Urothelium cell line (cell line): ENCODE measurements around the gene GRM1.

Source experiments
- DNase-seq: peaks from one replicate; pipeline ENCODE4 v3.0.0; 2011; ENCODE audit warnings: low spot score, mixed read lengths
- FAIRE-seq: peaks from 2 replicates; lab custom pipeline; 2011; peaks lifted over from hg19 to GRCh38; lab: Jason Lieb, UNC

GRM1 gene

DNA sequence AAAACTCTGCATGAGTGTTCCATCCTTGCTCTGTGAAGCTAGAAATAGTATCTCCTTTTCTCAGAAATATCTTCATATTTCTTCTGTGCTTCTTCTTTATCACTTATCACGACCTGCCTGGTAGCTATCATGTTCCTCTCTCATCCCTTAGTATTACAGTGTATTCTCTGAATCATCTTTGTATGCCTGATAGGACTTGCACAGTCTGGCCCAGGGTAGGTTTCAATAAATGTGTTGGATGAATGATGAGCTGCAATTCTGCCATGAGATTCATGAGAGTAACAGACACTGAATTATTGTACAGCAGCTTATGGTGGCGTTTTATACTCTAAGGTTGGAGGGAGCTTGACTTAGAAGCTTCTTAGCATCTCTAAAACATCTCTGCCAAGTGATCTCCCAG lies 66.6 kb downstream of the GRM1 start:
- no peak for FAIRE-seq
- no peak for DNase-seq

DNA sequence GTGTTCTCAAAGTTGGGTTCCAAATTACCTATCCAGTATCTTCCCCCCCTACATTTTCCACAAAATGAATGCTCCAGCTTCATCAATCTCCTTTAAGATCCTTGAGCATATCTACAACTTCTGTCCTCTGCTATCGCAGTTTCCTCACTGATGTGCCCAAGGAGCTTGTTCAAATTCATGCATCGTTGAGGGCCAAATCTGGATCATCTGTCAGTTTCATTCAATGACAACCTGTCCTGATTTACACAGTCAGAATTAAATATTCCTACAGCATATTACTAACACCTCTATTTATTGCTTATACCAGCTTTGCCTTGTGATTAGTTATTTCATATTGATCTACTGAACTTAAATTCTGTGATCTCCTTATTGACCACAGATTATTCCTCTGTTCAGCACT lies 68.7 kb downstream of the GRM1 start:
- FAIRE-seq: no peak

DNA sequence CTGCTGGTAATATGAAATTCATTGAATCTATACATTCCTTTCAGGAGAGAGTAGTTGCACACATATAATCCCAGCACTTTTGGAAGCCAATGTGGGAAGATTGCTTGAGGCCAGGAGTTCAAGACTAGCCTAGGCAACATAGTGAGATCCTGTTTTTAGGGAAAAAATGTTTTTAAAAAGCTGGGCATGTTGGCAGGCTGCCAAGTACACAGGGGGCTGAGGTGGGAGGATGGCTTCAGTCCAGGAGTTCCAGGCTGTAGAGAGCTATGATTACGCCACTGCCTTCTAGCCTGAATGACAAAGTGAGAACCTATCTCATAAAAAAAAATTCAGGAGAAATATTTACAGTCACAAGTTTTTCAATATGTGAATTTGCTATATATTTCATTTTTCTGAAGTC lies 71.9 kb downstream of the GRM1 start:
- no peak for DNase-seq
- no peak for FAIRE-seq

More for the DNA sequence above, 68.7 kb downstream of the GRM1 start:
- DNase-seq: no peak

DNA sequence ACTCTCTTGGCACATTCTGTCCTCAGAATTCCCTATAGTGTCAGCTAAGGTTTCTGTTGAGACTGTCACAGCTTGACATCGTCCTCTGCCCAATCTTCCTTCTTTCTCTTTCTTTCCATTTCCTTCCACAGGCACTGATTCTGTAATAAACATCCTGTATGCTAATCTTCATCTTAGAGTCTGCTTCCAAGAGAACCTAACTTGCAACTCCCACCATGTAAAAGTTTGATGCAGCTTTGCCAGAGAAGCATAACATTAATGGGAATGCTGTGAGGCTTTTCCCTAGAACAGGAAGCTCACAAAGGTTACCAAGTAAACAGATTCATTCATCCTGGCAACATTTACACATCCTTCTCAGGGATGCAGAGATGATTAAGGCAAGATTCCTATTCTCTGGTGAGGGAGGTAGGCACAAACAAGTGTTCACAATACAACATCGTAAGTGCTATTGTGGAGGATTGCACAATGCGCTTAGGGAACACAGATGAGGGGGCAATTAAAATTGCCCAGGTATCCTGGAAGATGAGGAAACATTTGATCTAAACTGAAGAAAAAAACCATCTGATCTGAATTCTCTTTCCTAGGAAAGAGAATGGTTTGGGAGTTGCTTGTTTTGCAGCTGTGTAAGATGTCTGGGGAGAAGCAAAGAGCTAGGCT lies 74.7 kb downstream of the GRM1 start:
- no peak for FAIRE-seq
- DNase-seq: no peak

DNA sequence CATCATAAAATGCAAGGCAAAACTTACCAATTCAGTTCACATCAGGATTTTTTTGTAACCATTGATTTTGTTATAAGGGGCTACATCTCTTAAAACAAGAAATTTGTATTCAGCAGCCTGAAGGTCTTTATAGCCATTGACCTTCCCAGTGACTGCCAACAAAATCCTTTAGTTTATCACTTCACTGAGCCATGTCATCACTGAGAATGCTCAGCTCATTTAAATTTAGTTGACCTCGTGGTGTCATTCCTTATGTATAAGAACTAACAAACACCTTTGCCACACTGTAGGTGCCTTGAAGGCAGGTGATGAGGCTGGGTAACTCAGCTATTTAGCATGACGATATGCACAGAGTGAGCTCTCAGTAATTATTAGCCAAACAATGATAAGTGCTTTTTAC lies 77.7 kb downstream of the GRM1 start:
- FAIRE-seq (no peak), DNase-seq (no peak)

DNA sequence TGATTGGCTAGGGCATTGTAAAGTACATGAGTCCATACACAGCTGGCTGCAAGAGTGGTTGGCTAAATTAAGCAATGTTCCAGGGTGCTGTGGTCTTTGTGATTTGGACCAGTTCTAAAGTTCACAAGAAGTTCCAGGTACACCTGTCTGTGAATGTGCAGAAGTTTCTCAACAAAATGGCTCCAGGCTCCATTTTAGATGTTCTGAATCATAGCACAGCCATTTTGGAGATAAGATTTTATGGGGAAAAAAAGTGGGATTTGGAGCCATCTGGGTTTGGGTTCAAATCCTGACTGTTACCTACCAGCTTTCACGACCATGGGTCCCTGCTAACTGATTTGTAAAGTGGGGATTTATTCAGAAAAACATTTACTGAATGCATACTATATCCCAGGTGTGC lies 82.1 kb downstream of the GRM1 start:
- DNase-seq: no peak
- no peak for FAIRE-seq

DNA sequence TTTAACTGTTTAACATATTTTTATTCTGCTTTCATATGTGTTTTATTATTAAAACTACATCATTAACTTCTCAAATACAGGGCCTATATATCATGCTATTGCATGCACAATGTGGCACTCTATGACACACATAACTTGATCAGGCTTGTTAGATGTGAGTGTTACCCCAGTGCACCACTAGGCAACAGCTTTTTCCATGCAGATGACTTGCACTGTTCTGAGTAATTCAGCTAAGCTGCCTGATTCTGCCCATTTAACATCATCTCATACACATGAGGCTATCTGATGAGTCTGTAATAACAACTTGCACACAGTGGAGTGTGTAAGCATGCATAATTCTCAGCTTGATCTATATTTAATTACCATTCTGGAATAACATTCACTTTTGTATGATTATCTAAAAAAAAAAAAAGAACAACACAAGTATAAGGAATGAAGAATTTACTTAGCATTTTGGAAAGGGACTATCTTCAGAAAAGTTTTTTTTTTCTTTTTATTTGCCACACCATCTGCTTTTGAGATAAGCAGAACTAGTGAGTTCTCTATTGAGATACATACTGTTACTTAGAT lies 83.1 kb downstream of the GRM1 start:
- FAIRE-seq (no peak), DNase-seq (no peak)

DNA sequence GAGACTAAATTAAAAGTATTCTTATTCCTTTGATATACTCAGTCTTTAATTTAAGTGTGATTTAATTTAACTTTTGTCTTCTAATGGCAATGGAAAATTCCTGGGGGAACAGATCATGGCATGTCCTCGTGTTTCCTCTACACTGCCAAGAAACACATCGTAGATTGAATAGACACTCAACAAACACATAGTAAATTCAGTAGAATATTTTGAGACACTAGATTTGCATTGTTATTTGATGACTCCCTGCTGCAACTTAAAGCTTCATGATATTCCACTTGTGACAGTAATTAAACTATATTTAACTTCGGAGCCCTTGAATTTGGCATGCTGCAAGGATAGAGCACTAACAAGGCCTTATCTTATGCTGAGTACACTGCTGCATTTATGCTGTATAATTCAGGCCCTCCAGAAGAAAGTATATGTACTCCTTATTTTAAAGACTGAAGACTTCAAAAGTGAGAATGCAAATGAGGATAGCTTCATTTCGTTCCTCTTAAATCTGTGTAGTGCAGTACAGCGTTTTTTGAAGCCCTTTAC lies 84.3 kb downstream of the GRM1 start:
- FAIRE-seq: no peak
- DNase-seq: no peak

DNA sequence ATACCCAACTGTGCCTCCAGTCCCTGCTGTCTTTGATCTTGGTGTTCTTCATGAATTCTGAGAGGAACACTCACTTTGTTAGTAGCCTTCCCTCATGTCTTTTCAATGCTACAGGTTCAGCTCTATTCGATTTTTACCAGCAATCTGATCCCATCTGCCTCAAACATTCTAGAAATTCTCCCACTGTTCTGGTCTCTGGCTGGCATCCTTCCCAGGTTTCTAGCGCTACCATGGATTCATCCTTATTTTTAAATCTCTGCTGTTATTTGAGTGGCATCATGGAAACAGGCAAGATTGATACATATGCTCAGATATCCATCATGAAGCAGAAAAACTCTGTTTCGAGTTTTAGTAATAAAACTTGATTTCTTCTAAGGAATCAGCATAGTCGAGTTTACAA lies 94.8 kb downstream of the GRM1 start:
- no peak for DNase-seq
- no peak for FAIRE-seq

DNA sequence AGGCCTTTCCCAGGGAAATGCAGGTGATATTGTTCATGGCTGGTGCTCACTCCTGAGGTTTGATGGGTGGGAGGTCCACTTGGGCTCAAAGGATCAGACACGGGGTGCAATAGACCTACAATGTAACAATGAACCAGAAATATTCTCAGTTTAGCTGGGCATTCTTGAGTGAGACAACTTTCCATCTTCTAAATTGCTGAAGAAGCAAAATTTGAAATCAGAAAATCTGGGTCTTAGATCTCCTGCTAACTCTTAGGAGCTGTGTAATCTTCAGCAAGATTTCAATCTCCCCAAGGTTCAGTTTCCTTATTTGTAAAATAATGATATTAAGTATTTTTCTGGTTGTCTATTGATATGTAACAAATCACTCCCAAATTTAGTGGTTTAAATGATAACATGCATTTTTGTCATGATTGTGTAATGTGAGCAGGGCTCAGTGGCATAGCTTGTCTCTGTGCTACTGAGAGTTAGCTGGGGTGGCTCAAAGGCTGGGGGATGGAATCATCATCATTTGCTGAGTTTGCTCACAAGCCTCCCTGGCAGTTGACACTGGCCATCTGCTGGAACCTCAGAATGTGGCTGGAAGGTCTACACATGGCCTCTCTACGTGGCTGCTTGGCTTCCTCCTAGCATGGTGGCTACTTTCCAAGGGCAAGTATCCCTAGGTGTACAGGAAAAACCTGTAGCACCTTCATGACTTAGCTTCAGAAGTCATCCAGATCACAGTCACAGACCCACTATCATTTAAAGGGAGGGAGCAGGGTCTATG lies 98.8 kb downstream of the GRM1 start:
- no peak for FAIRE-seq
- no peak for DNase-seq

DNA sequence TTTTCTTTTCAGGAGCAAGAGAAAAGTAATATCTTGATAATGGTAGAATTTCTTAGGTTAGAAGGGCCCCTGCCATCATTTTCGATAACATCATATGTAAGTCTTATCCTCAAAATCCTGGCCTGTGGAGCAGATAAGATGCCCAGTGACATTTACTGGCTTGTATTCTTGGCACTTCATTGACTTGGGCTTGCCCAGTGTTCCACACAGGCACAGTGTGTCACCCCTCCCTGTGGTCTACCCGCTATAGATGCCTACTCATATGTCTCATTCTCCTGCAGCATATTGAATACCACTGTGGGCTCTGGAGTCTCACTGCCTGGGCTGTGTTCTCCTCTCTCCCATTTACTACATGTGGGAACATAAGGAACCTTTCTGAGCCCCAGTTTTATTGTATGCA lies 105.0 kb downstream of the GRM1 start:
- DNase-seq (no peak), FAIRE-seq (no peak)

DNA sequence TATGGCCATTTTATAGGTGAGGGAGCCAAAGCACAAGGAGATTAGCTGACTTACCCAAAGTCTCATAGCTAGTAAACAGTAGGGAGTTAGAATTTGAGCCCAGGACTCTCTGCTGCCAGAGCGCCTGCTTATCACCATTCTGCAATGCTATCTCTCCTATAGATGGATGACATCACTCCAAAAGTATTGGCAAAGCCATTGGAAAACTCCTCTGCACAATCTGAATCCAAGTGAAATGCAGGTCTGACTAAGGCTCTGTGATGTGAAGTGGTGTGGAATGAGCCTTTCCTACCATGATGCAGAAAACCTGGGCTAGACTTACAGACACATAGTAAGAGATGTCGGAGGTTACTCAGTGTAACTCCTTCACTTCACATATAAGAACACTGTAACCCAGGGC lies 106.3 kb downstream of the GRM1 start:
- no peak for FAIRE-seq
- no peak for DNase-seq

DNA sequence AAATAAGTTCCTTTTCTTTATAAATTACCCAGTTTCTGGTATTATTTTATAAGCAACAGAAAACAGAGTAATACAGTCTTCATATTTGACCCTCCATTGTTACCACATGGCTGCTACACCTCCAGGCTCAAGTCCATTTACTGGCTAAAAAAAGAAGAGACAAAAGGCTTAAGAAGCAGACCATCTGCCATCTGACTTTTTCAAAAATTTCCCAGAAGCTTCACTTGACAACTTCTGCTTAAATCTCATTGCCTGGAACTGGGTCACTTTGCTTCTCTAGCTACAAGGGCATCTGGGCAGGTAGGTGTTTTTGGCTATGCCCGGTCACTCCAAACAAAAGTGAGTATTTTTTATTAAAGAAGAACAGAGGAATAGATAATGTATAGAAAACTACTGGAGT lies 118.0 kb downstream of the GRM1 start:
- no peak for DNase-seq
- FAIRE-seq: no peak

DNA sequence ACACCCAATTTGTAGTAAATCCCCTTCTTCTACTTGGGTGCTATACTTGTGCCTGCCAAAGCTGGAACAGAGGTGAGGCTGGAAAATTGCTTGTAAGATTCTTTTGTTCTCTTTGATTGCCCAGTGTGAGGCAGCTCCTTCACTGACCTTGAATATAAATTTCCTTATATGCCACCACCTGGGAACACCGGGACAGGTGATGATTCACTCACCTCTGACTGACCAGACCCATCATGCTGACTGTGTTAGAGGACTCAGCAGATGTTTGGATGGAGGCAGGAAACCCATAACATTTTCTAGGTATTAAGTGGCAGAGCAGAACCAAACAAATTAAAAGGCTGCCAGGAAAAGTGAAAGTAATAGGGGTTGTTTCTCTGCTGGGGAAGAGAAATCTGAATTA lies 120.9 kb downstream of the GRM1 start:
- FAIRE-seq (no peak), DNase-seq (no peak)

DNA sequence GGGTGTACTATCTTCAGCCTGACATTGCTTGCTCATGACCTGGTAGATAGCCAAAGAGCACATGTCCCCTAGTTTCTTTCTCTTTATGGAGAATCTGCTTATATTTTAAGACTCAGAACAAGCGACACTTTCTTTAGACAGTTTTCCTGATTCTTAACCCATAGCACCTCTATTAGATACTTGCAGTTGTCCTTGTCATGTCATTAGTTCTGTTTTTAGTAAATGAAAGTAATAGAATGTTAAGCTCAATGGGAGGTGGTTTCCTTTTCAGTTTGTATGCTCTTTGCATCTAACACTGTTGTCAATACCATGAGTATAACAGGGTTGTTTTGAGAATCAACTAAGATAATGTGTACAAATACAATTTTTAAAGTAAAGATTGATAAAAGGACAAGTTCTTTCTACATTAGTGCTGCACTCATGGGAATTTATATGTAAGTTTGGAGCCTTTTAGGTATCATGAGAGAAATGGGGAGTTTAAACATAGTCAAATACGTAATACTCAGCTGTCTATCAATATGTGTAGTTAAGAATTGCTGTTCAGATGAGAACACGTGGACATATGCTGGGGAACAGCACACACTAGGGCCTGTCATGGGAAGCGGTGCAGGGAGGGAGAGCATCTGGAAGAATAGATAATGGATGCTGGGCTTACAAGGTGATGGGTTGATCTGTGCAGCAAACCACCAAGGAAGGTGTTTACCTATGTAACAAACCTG lies 124.3 kb downstream of the GRM1 start:
- FAIRE-seq: no peak
- DNase-seq: no peak

DNA sequence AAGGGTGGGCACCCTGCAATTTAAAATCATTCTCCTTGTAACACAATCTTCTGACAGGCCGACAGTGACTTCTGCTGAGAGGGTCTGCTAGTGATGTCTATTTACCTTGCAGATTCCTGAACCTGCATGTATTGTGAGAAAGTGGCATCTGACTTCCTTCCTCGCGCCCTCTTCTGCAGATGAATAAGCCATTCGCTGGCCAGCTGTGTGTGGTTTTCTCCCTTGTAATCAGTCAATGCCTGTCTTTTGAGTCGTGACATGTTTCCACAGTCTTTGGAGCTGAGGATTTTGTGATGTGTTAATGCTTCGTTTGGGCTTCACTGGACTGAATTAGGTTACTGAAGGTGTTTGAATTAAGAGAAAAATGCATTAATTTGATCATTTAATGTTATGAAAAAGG lies 125.3 kb downstream of the GRM1 start:
- DNase-seq (no peak), FAIRE-seq (no peak)

DNA sequence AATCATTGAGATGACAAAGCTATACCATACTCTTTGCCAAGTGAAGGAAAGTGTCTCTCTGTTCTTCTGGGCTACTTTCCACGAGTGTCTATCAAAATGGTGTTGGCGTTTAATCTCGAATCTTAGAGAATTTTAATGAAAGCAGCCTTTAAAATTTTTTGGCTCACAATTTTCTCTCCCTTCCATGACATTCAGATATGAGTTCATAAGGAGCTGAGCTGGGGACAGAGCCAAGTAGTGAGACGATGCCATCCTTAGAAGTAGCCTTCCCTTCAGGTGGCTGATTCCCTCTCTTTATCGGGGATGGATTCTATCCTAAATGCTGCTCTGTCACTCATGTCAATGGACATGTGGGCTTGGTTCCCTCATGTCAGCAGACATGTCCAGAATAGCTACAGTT lies 132.8 kb downstream of the GRM1 start:
- DNase-seq (no peak), FAIRE-seq (no peak)

DNA sequence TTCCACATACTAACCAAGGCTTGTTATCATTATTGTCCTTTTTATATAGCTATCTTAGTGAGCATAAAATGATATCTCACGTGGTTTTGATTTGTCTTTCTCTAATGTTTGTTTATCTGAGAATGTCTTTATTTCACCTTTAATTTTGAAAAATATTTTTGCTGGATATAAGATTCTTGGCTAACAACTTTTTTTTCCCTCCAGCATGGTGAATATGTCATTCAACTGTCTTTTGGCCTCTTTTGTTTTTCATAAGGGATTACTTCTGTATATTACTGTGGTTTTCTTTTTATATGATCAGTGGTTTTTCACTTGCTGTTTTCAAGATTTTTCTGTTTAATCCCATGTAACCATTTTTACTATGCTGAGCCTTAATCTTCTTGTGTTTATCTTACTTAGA lies 141.0 kb downstream of the GRM1 start:
- FAIRE-seq: no peak
- no peak for DNase-seq

DNA sequence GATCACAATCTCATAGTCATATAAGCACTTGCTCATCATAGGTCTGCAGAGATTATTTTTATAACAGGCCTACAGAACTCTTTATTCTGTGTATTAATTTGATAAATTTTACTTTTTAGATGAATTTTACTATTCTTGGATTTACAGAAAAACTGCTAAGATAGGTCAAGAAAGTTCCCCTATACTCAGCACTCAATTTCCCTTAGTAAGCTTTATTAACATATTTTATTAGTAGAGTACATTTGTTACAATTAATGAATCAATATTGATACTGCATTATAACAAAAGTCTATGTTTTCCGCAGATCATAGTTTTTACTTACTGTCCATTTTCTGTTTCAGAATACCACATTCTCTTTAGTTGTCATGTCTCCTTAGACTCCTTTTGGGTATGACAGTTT lies 148.9 kb downstream of the GRM1 start:
- DNase-seq (no peak), FAIRE-seq (no peak)

DNA sequence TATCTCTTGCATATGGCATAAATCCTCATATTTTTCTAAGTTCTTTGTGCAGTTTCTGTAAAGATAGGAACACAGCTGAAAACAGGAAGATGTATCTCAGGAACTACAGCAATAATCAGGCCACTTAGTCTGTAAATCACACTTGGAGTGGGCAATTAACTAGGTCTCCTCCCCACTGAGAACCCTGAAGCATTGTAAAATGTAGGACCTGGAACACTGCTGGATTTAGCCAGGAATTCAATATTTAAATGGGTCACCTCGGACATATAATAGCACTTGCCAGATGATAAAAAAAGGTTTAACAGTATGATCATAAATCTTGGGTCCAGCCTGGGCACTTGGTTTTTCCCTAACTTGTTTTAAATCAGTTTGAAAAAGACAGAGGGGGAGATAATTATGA lies 155.0 kb downstream of the GRM1 start:
- DNase-seq: no peak
- no peak for FAIRE-seq

DNA sequence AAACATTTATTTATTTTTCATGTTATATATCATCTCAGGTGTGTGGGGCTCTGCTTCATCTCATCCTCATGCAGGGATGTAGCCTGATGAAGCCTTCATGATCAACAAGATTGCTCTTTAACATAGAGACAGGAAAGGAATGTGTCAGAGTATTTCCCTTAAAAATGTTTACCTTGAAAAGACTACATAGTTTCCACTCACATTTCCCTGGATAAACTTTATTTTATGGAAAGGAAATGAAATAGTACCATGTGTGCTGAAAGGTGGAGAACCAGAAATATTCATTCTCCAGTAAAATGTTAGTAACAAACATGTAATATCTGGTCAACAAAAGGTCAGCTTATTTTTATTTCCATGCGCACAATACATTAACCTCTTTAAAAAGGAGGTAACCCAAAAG lies 155.8 kb downstream of the GRM1 start:
- DNase-seq: no peak
- no peak for FAIRE-seq

DNA sequence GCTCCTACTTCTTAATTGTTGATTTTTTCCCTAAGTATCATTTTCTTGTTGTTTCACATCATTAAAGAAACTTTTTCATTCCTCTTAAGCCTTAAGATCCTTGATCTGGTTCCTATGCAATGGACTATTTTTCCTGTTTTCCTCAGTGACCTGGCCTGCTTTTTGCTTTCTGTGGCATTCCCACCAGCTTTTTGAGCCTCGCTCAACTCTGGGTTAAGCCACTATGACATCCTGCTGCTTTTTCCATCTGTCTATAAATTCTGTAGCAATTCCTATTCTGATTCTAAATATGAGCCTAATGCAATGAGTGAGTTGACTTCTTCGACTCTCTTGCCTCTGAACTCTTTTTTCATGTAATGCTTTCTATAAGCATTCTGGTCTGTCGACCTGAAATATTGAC lies 160.3 kb downstream of the GRM1 start:
- DNase-seq (no peak), FAIRE-seq (no peak)
